BJ (cell line): Measurements from ENCODE around the gene CIB4. TPM values are rescaled to one million over a fixed set of nuclear protein-coding genes. Genes with fewer than 3 reads are reported as not detected.

Source experiments
- CTCF ChIA-PET: fragments of 350-600 bp; formaldehyde crosslinking; extraction: SDS; loops from one replicate; lab custom pipeline; 2021; ENCODE audit warnings: antibody characterized with exemption, inconsistent platforms; lab: Yijun Ruan, JAX
- POLR2A ChIA-PET: fragments of 300-600 bp; sonication (Branson Sonifier 250); formaldehyde crosslinking; extraction: SDS; loops from one replicate; lab custom pipeline; 2021; ENCODE audit warnings: antibody characterized with exemption; lab: Charles Lee
- DNase-seq: peaks from one replicate; pipeline ENCODE4 v3.0.0-alpha.2; 2011; ENCODE audit warnings: low read depth
- H3K27me3 ChIP-seq: 2 replicates; pipeline ENCODE4 v1.6.0; 2011; ENCODE audit warnings: low read length; ENCODE audit not compliant: control insufficient read depth, insufficient read depth
- H3K36me3 ChIP-seq: 2 replicates; pipeline ENCODE4 v1.5.1; 2011; ENCODE audit warnings: low read length; ENCODE audit not compliant: control insufficient read depth, insufficient read depth
- H3K4me3 ChIP-seq: 2 replicates; pipeline ENCODE4 v1.5.1; 2011; ENCODE audit warnings: low read depth, mild to moderate bottlenecking, control low read depth, low read length
- polyA plus RNA-seq: library from polyadenylated mRNA; depleted of rRNA; stranded (reverse); fragments of >200 nt; gene quantifications from 2 replicates; pipeline ENCODE4 v1.2.3, GENCODE V29; 2011
- TF ChIP-seq, protein P1 (sequence below): IDR thresholded peaks from 2 replicates; pipeline ENCODE4 v1.5.1; 2011; ENCODE audit warnings: low read depth, mild to moderate bottlenecking, control low read depth, inconsistent platforms, low read length, moderate library complexity; ENCODE audit not compliant: insufficient read depth

Gene CIB4
- polyA plus RNA-seq, 1 experiment = not detected

GRCh38 chr2:26595146-26595545 is 46.0 kb downstream of the CIB4 start:
- TF ChIP-seq, protein P1, sequence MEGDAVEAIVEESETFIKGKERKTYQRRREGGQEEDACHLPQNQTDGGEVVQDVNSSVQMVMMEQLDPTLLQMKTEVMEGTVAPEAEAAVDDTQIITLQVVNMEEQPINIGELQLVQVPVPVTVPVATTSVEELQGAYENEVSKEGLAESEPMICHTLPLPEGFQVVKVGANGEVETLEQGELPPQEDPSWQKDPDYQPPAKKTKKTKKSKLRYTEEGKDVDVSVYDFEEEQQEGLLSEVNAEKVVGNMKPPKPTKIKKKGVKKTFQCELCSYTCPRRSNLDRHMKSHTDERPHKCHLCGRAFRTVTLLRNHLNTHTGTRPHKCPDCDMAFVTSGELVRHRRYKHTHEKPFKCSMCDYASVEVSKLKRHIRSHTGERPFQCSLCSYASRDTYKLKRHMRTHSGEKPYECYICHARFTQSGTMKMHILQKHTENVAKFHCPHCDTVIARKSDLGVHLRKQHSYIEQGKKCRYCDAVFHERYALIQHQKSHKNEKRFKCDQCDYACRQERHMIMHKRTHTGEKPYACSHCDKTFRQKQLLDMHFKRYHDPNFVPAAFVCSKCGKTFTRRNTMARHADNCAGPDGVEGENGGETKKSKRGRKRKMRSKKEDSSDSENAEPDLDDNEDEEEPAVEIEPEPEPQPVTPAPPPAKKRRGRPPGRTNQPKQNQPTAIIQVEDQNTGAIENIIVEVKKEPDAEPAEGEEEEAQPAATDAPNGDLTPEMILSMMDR = no peak
- CTCF ChIA-PET = interaction anchor here (2.8 kb wide), 1 partner anchor 11 kb away, joined by 30 read pairs; no protein-coding TSS in a partner anchor
- Histone ChIP-seq H3K36me3 (no peaks in the 10 kb centered on the region), H3K27me3 (peaks cover 22% of the 10 kb centered on the region), H3K4me3 (no peak overlapping the region)
- DNase-seq = no peak
- POLR2A ChIA-PET = no interaction called here

DNA sequence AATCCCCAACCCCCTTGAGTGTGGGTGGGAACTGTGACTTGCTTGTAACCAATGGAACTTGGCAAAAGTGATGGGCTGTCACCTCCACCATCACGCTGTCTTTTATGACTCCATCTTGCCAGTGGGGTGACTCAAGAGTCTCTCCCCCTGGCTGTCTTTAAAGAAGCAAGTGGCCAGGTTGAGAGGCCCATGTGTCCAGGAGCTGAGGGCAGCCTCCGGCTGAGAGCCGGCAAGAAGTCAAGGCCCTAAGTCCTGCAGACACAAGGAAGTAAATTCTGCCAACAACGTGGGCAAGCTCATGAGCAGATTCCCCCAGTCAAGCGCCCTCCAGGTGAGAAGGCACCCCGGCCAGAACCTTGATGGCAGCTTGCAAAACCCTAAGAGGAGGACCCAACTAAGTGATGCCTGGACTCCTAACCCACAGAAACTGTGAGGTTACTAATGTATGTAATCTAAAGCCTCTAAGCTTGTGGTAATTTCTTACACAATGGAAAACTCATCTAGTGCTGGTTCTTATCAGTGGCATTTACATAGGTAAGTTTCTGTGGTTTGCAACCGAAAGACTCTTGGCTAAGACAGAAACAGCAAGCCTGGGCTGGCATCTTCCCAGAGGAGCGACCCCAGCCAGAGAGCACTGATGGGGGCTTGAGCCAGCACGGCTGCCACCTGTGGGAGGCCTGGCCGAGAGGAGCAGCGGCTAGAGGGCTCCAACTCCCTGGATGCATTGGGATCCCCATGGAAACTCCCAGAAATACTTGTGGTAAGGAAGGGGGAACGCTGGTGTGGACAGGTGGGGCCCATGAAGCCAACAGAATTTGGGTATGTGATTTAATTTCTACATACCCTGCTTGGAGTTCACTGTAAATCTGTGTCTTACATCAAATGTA is 49.3 kb downstream of the CIB4 start:
- ChIA-PET POLR2A (no interaction called here), CTCF (interaction anchor here (1.2 to 10.0 kb wide), 4 partner anchors 13 to 163 kb away, joined by 3 to 76 read pairs (median 14); no protein-coding TSS in a partner anchor)
- TF ChIP-seq, protein P1 = no peak
- no peaks in the 10 kb centered on the region for H3K36me3 ChIP-seq
- DNase-seq = no peak
- no peak overlapping the region for H3K4me3 ChIP-seq
- H3K27me3 ChIP-seq = peaks cover 29% of the 10 kb centered on the region

DNA sequence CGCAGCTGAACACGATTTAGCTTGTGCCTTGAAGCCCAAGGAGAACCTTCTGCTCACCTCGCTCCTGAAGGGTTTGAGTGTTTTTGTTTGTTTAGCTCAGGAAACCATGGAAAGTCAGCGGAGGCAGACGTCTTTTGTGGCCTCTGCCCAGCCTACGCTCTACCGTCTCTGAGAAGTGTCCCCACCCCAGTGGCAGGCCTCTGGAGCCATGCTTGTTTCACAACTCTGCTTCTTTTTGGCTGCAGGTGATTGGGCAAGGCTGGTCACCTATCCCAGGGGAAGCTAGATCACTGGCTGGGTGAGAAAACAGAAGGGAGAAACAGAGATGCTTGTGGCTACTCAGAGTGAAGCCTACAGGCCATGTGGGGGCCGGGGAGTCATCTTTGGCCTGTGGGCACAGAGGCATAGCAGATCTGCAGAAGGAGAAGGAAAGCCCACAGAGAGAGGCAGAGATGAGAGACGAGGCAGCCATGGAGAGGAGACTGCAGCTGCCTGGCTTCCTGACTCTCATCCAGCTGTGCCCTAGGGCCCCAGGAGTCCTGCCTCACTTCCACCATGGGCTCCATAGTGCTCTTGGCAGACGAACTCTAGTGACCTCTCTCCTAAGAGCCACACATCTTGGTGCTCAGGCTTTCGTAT is 50.1 kb downstream of the CIB4 start:
- ChIA-PET POLR2A (no interaction called here), CTCF (interaction anchor here (1.2 to 10.0 kb wide), 3 partner anchors 12 to 164 kb away, joined by 3 to 76 read pairs (median 15); no protein-coding TSS in a partner anchor)
- H3K4me3 ChIP-seq = no peak overlapping the region
- TF ChIP-seq, protein P1 = no peak
- H3K36me3 ChIP-seq = no peaks in the 10 kb centered on the region
- peaks cover 35% of the 10 kb centered on the region for H3K27me3 ChIP-seq
- no peak for DNase-seq

- Histone ChIP-seq H3K27me3 (peaks cover 36% of the 10 kb centered on the region), H3K36me3 (no peaks in the 10 kb centered on the region), H3K4me3 (no peak overlapping the region)
- DNase-seq = no peak
- TF ChIP-seq, protein P1 = no peak
- CTCF ChIA-PET = interaction anchor here (1.1 to 10.0 kb wide), 2 partner anchors 11 to 153 kb away, joined by 3 to 76 read pairs; no protein-coding TSS in a partner anchor
- POLR2A ChIA-PET = no interaction called here
Observed at GRCh38 chr2:26590508-26590907, 50.7 kb downstream of the CIB4 start.

GRCh38 chr2:26588576-26588975 is 52.6 kb downstream of the CIB4 start:
- peaks cover 29% of the 10 kb centered on the region for H3K27me3 ChIP-seq

More at GRCh38 chr2:26588576-26588975, 52.6 kb downstream of the CIB4 start:
- ChIA-PET CTCF (interaction anchor here (1.9 to 10.0 kb wide), 2 partner anchors 9 to 17 kb away, joined by 5 to 76 read pairs; no protein-coding TSS in a partner anchor), POLR2A (no interaction called here)
- TF ChIP-seq, protein P1 = no peak
- DNase-seq = no peak
- H3K4me3 ChIP-seq = no peak overlapping the region
- no peaks in the 10 kb centered on the region for H3K36me3 ChIP-seq
